Duodenal mucosa (tissue), 2 donors: ENCODE data around the gene REXO5.

Experiments used
- H3K27ac ChIP-seq: one replicate; pipeline ENCODE4 v1.7.0; 2013; ENCODE audit warnings: low read depth, low read length
- H3K27me3 ChIP-seq, 2 donors: one replicate each; pipeline ENCODE4 v1.7.0; 2013; ENCODE audit warnings: low read length in 2 of 2, control low read depth in 1 of 2; ENCODE audit not compliant: insufficient read depth in 2 of 2, control insufficient read depth in 1 of 2
- H3K36me3 ChIP-seq, 2 donors: one replicate each; pipeline ENCODE4 v1.7.0; 2013; ENCODE audit warnings: low read length in 2 of 2, control low read depth in 1 of 2; ENCODE audit not compliant: insufficient read depth in 2 of 2, control insufficient read depth in 1 of 2
- H3K4me1 ChIP-seq, 2 donors: one replicate each; pipeline ENCODE4 v1.7.0; 2013; ENCODE audit warnings: low read length in 2 of 2, control low read depth in 1 of 2; ENCODE audit not compliant: insufficient read depth in 2 of 2, control insufficient read depth in 1 of 2
- H3K4me3 ChIP-seq, 2 donors: one replicate each; pipeline ENCODE4 v1.7.0; 2013; ENCODE audit warnings: low read length in 2 of 2, low read depth in 1 of 2
- H3K9ac ChIP-seq, 2 donors: one replicate each; pipeline ENCODE4 v1.7.0; 2013; ENCODE audit warnings: low read length in 2 of 2, low read depth in 1 of 2
- H3K9me3 ChIP-seq, 2 donors: one replicate each; pipeline ENCODE4 v1.7.0; 2013; ENCODE audit warnings: low read length in 2 of 2, control low read depth in 1 of 2; ENCODE audit not compliant: control insufficient read depth in 1 of 2

REXO5 gene

GRCh38 chr16:20818929-20819585 is 12.7 kb downstream of the REXO5 start:
- Histone ChIP-seq H3K9ac (no peak overlapping the region), H3K27me3 (no peaks in the 10 kb centered on the region), H3K9me3 (no peaks in the 10 kb centered on the region), H3K4me1 (no peaks in the 10 kb centered on the region), H3K4me3 (no peak overlapping the region), H3K27ac (no peak overlapping the region), H3K36me3 (peaks cover 3 to 7% of the 10 kb centered on the region in 2 donors)

- Histone ChIP-seq H3K9me3 (no peaks in the 10 kb centered on the region), H3K27ac (no peak overlapping the region), H3K4me3 (no peak overlapping the region), H3K27me3 (no peaks in the 10 kb centered on the region), H3K36me3 (peaks cover under 1 to 7% of the 10 kb centered on the region in 2 donors), H3K9ac (no peak overlapping the region), H3K4me1 (peaks cover 0 to 4% of the 10 kb centered on the region in 2 donors)
Observed at GRCh38 chr16:20821682-20822081, 15.4 kb downstream of the REXO5 start.

- no peak overlapping the region for H3K27ac ChIP-seq
- peaks cover 0 to 4% of the 10 kb centered on the region in 2 donors for H3K4me1 ChIP-seq
- no peak overlapping the region for H3K4me3 ChIP-seq
- H3K36me3 ChIP-seq, result peaks cover 0 to 10% of the 10 kb centered on the region in 2 donors
- no peaks in the 10 kb centered on the region for H3K27me3 ChIP-seq
- no peaks in the 10 kb centered on the region for H3K9me3 ChIP-seq
- no peak overlapping the region for H3K9ac ChIP-seq
Observed at GRCh38 chr16:20822521-20823325, 16.4 kb downstream of the REXO5 start.

GRCh38 chr16:20826039-20826566 is 19.8 kb downstream of the REXO5 start:
- H3K9me3 ChIP-seq, result no peaks in the 10 kb centered on the region
- peaks cover 4 to 18% of the 10 kb centered on the region in 2 donors for H3K36me3 ChIP-seq
- H3K27me3 ChIP-seq, result no peaks in the 10 kb centered on the region
- H3K4me1 ChIP-seq, result peaks cover 0 to 4% of the 10 kb centered on the region in 2 donors
- H3K9ac ChIP-seq, result no peak overlapping the region
- no peak overlapping the region for H3K4me3 ChIP-seq
- H3K27ac ChIP-seq, result no peak overlapping the region

- Histone ChIP-seq H3K36me3 (peaks cover 4 to 25% of the 10 kb centered on the region in 2 donors), H3K4me3 (no peak overlapping the region), H3K27ac (no peak overlapping the region), H3K27me3 (no peaks in the 10 kb centered on the region), H3K4me1 (peaks cover 0 to 4% of the 10 kb centered on the region in 2 donors), H3K9me3 (no peaks in the 10 kb centered on the region), H3K9ac (no peak overlapping the region)
Observed at GRCh38 chr16:20829536-20829935, 23.2 kb downstream of the REXO5 start.

GRCh38 chr16:20830372-20830771 is 24.0 kb downstream of the REXO5 start:
- no peaks in the 10 kb centered on the region for H3K27me3 ChIP-seq

GRCh38 chr16:20833086-20833485 is 26.8 kb downstream of the REXO5 start:
- Histone ChIP-seq H3K4me3 (no peak overlapping the region), H3K9ac (no peak overlapping the region), H3K9me3 (no peaks in the 10 kb centered on the region), H3K4me1 (no peaks in the 10 kb centered on the region), H3K27me3 (no peaks in the 10 kb centered on the region), H3K36me3 (peaks cover 9 to 18% of the 10 kb centered on the region in 2 donors), H3K27ac (no peak overlapping the region)

More at GRCh38 chr16:20830372-20830771, 24.0 kb downstream of the REXO5 start:
- Histone ChIP-seq H3K4me1 (peaks cover 0 to 4% of the 10 kb centered on the region in 2 donors), H3K36me3 (peaks cover 4 to 26% of the 10 kb centered on the region in 2 donors), H3K27ac (no peak overlapping the region), H3K9ac (no peak overlapping the region), H3K9me3 (no peaks in the 10 kb centered on the region), H3K4me3 (no peak overlapping the region)

- no peaks in the 10 kb centered on the region for H3K27me3 ChIP-seq
- H3K36me3 ChIP-seq, result peaks cover 5 to 11% of the 10 kb centered on the region in 2 donors
- H3K27ac ChIP-seq, result no peak overlapping the region
- H3K9me3 ChIP-seq, result no peaks in the 10 kb centered on the region
- H3K9ac ChIP-seq, result no peak overlapping the region
- H3K4me3 ChIP-seq, result no peak overlapping the region
- H3K4me1 ChIP-seq, result no peaks in the 10 kb centered on the region
Observed at GRCh38 chr16:20838240-20838639, 31.9 kb downstream of the REXO5 start.

GRCh38 chr16:20839504-20839903 is 33.2 kb downstream of the REXO5 start:
- Histone ChIP-seq H3K27ac (no peak overlapping the region), H3K9me3 (no peaks in the 10 kb centered on the region), H3K4me3 (no peak overlapping the region), H3K9ac (no peak overlapping the region), H3K36me3 (peaks cover 5% of the 10 kb centered on the region in 2 donors), H3K27me3 (no peaks in the 10 kb centered on the region), H3K4me1 (no peaks in the 10 kb centered on the region)

GRCh38 chr16:20844054-20844453 is 37.7 kb downstream of the REXO5 start:
- Histone ChIP-seq H3K27me3 (no peaks in the 10 kb centered on the region), H3K4me1 (no peaks in the 10 kb centered on the region), H3K36me3 (peaks cover 0 to 14% of the 10 kb centered on the region in 2 donors), H3K4me3 (no peak overlapping the region), H3K9me3 (no peaks in the 10 kb centered on the region), H3K27ac (no peak overlapping the region), H3K9ac (no peak overlapping the region)
